ACHN (cell line): ENCODE data around the gene PDXP.

Source experiments
- DNase-seq: peaks from one replicate; pipeline ENCODE4 v3.0.0-alpha.2; 2015
- in situ Hi-C: cut with HindIII; loops from 2 replicates; pipeline ENCODE4 v1.10.0; 2017; ENCODE audit warnings: low sequenced_read_pairs, low pct_ligation_motif_present, low pct_unique_long_range_greater_than_20kb

The PDXP gene

DNA sequence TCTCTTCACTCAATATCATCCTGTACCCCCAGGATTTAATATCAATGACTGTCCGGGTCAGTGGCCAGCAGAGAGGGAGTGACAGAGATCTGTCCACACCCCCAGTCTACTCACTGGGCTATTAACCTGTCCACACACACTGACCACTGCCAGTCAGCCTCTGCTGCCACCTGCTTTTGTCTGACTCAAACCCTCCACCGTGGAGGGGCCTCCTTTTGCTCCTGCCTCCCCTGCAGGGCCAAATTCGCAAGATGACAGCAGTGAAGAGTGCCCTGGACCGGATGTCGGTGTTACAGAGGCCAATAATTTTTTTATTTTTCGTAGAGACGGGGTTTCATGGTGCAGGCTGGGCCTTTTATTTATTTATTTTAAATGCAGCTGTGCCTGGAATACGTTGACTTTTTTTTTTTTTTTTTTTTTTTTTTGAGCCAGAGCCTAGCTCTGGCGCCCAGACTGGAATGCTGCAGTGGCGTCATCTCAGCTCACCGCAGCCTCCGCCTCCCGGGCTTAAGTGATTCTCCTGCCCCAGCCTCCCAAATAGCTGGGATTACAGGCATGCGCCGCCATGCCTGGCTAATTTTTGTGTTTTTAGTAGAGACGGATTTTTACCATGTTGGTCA lies 5.1 kb downstream of the PDXP start:
- DNase-seq = no peak
- in situ Hi-C loops = no loop called here

DNA sequence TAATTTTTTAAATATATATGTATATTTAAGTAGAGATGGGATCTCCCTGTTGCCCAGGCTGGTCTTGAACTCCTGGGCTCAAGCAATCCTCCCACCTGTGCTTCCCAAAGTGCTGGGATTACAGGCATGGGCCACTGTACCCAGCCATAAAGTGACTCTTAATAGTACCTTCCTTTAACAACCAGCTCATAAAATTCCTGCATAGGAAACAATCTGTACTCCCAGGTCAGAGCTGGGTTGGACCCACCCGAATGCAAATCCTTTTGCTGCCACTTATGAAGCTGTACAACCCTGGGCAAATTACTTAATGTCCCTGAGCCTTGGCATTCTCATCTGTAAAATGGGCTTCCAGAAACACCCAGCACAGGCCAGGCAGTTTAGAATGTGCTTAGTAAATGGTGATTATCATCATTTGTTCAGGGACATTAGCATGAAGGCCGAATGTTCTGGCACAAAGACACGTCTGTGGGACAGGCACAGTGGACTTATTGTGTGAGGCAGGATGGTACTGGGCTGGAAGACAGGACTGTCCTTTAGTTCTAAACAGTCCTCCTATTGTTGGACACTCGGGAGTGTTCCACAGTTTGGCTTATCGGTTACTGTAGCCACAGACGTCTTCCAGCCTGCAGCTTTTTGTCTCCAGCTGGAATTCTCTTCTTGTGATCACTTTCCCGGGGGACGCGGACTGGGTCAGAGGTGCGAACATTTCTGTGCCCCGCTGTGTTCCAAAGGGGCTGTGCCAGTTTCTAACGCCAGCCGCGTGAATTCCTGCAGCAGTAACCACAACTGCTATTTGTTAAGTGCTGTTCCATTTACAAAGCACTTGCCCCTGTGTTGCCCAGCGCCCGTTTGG lies 6.0 kb downstream of the PDXP start:
- DNase-seq = no peak
- in situ Hi-C loops = no loop called here

DNA sequence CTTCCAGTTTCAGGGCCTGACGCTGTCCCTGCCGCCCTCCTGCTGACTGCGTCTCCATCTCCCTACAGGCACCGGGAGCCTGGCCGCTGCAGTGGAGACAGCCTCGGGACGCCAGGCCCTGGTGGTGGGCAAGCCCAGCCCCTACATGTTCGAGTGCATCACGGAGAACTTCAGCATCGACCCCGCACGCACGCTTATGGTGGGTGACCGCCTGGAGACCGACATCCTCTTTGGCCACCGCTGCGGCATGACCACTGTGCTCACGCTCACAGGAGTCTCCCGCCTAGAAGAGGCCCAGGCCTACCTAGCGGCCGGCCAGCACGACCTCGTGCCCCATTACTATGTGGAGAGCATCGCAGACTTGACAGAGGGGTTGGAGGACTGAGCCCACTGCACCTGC lies 7.0 kb downstream of the PDXP start:
- in situ Hi-C loops = no loop called here
- DNase-seq = no peak

DNA sequence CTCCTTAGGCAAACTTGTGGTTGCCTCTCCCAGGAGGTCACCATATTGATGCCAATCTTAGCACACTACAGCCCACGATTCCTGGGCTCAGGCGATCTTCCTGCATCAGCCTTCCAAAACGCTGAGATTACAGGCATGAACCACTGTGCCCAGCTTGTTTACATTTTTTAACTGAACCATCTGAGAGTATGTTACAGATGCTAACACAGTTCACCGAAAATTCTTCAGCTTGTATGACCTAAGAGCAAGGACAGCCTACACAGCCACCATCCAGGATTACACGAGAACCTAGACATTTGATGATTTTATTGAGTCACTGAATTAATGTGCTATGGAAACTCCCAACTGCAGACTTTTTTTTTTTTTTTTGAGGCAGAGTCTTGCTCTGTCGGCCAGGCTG lies 11.1 kb downstream of the PDXP start:
- no peak for DNase-seq
- in situ Hi-C loops = no loop called here

DNA sequence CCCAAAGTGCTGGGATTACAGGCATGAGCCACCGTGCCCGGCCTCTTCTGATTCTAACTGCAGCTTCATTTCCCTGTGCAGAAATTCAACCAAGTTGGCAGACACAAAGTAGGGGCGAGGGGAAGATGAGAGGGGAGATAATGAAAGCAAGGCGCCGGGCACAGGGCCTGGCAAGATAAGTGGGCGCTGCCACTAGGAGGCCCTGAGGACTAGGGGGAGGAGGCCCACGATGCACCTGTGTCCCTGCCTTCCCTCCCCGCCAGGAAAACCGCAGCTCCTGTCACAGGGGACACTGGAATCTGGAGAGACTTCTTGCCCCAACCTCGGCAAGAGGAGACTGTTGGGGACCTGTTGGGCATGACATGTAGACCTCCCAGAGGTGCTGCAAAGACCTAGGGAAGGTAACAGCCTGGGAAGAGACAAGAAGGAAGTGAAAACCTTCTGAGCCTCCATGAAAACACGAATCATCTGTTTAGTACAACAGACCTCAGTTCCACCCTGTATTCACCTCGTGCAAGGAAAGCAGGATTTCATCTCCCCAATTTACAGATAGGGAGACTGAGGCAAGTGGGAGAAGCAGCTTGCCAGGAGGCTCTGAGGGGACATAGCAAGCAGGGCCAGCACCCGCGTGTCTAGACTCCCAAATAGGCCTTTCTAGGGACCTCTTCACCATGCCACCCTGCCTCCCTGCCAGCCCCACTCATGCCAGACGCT lies 13.8 kb downstream of the PDXP start:
- in situ Hi-C loops = no loop called here
- DNase-seq = no peak

DNA sequence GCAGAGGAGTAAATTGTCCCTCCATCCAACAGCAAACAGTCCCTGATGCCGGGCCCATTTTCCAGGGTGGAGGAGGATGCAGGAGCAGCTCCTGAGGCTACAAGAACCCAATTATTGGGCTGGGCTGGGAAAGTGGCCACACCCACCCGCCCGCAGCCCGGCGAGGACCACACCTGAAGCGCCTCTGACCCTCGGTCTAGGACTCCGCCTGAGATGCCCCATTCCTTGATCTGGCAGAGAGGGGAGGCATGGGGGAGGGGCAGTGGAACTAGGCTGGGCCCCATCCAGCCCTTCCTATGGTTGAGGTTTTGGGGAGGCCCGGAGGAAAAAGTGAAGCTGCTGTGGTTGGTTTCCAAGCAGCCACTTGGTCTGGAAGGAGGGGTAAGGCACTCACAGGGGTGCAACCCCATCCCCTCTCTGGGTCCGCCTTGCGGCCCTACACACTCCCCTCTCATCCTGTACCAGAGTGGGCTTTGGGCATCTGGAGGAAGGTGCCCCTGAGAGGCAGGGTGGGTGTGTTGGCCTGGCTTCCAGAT lies 14.5 kb downstream of the PDXP start:
- DNase-seq = no peak

DNA sequence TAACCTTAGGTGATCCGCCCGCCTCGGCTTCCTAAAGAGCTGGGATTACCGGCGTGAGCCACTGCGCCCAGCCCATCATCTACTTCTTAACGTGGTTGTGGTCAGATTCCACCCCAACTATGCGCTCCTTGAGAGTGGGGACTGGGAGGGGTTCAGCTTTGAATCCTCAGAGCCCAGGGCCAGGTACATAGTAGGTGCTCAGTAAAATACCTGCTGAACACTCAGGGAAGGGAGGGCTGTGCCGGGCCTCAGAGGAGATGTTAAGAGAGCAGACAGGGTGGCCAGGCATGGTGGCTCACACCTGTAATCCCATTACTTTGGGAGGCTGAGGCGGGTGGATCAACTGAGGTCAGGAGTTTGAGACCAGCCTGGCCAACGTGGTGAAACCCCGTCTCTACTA lies 15.7 kb downstream of the PDXP start:
- no peak for DNase-seq
- in situ Hi-C loops = no loop called here

More for the DNA sequence above, 14.5 kb downstream of the PDXP start:
- in situ Hi-C loops = no loop called here

DNA sequence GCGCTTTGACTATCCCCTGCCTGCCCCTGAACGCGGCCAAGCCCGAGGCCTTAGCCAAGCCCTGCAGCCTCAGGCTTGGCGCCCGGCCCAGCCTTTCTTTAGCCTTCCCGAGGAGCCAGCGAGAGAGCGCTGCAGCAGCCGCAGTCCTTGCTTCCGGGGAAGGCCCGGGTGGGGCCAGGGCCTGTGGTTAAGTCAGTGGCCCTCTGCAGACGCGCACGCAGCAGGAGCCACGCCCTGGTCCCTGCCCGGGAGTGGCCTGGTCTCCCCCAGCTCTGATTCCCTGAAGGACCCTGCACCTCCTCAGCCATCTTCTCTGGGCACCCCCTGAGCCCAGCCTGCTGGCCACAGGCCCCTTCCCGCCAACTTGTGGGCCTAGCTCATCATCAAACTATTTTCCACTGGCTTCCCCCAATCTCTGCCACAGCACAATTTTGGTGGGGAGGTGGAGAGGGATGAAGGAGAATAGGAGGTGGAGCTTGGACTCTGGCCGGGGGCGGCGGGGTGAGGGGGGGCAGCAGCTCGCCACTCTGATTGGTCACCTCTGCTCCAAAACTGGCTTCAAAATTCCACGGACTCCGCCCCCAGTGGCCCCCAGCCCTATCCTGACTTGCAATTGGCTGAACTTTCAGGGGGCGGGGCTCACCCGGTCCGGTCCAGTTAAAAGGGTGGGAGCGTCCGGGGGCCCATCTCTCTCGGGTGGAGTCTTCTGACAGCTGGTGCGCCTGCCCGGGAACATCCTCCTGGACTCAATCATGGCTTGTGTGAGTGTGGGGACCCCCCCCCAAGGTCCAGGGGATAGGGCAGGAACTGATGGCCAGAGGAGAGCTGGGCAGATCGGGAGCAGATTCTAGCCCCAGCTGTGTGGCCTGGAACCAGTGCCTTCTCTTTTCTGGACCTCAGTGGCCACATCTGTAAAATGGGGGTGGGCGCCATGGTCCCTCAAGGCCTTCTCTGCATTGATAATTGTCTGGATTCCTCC lies 16.7 kb downstream of the PDXP start, which contains the start of gene LGALS1:
Gene LGALS1, plus strand, starts transcription at position 686 of the 979 bp plus-strand sequence. Its CDS starts 67 bp downstream, at position 753.
- in situ Hi-C loops = no loop called here
- peak; percentile 85 for DNase-seq

DNA sequence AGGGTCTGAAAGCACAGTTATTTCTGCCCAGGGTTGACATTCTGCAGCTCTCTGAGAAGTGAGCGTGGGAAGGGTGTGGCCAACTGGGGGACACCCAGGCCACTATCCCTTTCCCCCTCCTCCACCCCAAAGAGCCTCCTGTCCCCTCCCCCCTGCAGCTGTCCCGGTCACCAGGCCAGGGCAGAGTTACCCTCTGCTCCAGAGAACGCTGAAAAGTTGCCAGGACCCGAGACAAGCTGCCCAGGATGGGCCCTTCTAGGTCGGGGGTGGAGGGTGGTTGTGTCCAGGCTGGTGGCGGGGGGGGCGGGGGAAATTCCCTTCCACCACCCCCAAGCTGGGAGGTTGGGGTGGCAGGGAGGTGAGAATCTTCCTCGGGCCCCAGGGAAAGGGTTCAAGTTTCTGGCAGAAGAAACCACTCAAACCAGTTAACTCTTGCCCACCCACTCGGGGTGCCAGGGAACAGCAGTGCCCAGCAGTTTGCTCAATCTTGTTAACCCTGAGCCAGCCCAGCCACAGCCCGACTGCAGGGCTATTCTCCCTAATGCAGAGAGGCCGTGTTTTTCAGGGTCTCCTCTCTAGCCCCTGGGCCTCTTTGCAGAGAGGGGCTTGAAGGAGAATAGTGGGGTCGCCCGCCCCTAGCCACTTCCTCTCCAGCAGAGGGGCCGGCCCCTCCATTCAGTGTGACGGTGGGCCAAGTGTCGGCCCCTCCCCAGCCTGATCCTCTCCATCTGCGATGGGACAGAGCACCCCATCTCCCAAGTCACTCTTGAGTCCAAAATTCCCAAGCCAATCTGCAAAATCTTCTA lies 17.6 kb downstream of the PDXP start:
- DNase-seq = peak; percentile 36
- in situ Hi-C loops = no loop called here

DNA sequence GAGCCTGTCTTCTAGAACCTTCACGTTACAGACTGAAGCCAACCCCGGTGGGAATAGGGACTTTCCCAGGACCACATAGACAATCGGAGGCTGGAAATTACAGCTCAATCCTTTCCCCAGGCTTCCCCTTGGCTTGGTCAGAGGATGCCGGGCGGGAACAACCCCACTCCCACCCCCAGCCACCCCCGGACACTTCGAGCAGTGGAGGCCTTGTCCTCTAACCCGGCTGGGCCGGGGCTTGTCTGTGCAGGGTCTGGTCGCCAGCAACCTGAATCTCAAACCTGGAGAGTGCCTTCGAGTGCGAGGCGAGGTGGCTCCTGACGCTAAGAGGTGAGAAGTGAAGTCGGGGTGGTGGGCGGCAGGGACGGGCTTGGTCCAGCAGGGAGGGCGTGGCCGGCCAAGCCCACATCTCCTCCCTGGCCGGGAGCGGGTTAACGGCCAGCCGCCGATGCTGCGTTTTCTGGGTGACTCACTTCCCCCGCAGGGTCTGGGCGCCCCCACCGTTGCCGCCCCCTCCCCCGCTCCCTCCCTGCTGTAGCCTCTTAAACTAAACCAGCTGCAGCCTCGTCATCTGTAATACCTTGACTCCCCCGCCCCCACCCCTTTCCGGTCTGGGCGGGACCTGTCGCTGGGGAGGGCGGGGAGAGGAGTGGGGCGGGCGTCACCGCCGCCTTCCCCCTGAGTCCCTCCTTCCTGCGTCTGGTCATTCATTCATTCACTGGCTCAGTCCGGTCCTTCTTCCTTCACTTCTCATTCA lies 18.4 kb downstream of the PDXP start:
- peak; percentile 90 for DNase-seq

DNA sequence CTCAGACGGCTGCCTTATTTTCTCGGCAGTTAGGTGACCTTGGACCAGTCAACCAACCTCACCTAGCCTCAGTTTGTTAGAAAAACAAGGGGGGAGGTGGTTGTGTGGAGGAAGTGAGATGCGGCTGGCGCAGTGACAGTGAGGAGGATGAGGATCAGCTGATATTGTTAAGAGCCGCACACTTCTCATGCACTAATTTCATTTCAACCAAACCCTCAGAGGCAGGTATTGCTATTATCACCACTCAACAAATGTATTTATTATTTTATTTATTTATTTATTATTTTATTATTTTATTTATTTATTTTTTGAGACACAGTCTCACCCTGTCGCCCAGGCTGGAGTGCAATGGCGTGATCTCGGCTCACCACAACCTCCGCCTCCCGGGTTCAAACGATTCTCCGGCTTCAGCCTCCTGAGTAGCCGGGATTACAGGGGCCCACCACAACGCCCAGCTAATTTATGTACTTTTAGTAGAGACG lies 19.0 kb downstream of the PDXP start:
- DNase-seq = no peak
- in situ Hi-C loops = no loop called here

More for the DNA sequence above, 18.4 kb downstream of the PDXP start:
- in situ Hi-C loops = no loop called here

DNA sequence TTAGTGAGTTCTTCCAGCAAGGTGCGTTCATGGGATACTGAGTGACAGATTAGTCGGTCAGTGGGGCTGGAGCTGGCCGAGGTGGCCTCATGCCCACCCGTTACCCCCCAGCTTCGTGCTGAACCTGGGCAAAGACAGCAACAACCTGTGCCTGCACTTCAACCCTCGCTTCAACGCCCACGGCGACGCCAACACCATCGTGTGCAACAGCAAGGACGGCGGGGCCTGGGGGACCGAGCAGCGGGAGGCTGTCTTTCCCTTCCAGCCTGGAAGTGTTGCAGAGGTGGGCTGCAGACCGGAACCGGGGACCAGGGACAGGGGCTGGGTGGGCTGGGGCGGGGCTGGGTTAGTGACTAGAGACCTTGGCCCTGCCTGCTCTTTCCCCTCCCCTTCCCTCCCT lies 19.8 kb downstream of the PDXP start:
- in situ Hi-C loops = no loop called here
- no peak for DNase-seq

DNA sequence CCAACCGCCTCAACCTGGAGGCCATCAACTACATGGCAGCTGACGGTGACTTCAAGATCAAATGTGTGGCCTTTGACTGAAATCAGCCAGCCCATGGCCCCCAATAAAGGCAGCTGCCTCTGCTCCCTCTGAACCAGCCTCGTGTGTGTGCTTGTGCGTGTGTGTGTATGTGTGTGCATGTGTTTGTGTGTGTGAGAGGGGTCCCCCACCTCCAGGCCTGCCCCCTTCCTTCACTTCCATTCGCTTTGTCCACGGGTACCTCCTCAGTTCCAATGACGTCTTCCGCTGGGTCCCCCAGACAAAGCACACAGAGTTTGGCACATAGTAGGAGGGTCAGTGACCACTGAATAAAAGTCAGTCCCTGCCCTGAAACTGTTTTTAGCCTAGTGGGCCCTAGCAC lies 21.1 kb downstream of the PDXP start:
- no peak for DNase-seq
- in situ Hi-C loops = no loop called here

DNA sequence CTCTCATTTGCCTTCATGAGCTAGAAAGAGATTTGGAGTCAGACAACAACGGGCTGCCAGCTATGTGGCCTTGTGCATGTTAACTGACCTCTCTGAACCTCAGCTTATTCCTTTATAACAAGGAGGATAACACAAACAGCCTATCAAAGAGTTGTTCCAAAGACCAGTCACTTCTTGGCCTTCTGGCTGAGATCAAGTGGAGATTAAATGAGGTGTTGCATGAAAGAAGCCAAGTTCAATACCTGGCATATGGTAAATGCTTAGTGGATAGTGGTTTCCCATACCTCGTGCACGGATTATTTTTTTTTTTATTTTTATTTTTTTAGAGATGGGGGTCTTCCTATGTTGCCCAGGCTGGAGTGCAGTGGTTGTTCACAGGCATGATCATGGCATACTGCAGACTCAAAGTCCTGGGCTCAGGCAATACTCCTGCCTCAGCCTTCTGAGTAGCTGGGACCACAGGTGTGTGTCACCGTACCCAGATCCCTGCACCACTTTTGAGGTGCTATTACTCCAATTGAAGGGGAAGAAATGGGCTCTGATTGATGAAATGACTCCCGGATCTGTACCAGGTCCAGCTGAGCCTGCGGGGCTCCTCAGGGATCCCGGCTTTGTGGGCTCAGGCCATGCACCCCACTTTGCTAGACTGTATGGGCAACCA lies 21.8 kb downstream of the PDXP start:
- no peak for DNase-seq
- in situ Hi-C loops = no loop called here

DNA sequence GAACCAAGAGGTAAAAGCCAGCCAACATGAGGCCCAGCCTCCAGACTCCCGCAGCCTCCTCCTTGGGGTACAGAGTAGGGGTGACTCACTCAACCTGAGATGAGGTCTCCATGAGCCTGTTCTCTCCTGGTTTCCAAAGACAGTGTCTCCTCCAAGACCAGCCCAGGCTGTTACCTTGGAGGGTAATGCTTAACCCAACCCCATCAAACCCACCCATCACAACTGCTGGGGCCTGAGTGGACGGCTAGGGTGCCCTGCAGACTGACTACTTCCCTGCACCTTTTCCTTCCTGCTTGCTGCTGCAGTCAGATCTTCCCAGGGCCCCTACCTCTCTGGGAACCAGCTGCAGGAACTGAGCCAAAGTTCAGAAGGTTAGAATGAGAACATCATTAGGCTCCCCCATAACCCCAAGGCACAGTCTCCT lies 22.5 kb downstream of the PDXP start:
- DNase-seq = no peak
- in situ Hi-C loops = no loop called here

DNA sequence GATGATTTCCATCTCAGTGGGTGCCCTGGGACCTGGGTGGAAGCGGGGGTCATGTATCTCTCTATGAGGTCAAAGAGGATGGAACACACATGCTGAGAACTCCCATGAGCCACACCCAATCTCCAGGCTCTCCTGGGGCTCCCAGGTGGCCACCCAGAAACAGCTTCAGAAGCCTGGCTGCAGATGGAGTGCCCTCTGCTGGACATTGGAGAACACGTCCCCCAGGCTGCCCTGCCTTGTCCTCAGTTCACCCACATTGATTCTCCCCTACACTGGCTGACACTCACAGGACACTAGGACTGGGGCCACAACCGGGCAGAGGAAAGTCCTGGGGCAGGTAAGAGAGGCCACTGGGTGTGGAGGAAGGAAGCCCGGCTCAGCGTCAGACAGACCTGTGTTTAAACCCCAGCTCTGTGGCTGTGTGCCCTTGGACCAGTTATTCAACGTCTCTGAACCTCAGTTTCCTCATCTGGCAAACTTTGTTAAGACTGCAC lies 23.1 kb downstream of the PDXP start:
- peak; percentile 65 for DNase-seq
- in situ Hi-C loops = no loop called here
